CD4-positive, alpha-beta memory T cell (primary cell): ENCODE measurements around the gene GRID2. TPM values are rescaled to one million over a fixed set of nuclear protein-coding genes. Genes with fewer than 3 reads are reported as not detected.

ENCODE experiments used
- CTCF ChIA-PET: fragments of 350-600 bp; sonication (Branson Sonifier 250); formaldehyde crosslinking; loops from one replicate; lab custom pipeline; 2021; ENCODE audit warnings: inconsistent platforms; ENCODE audit not compliant: partially characterized antibody; lab: Charles Lee
- POLR2A ChIA-PET: fragments of 350-600 bp; sonication (Branson Sonifier 250); formaldehyde crosslinking; loops from one replicate; lab custom pipeline; 2021; ENCODE audit not compliant: partially characterized antibody; lab: Charles Lee
- DNase-seq, 5 donors: peaks; one replicate each; pipeline versions ENCODE4 v3.0.0 to v3.0.0-alpha.2; 2020 to 2022; ENCODE audit warnings: mixed read lengths in 1 of 5
- H3K27ac ChIP-seq: one replicate; pipeline ENCODE4 v1.7.0; 2013; ENCODE audit warnings: low read depth, low read length
- H3K27me3 ChIP-seq: 2 replicates; pipeline ENCODE4 v1.7.0; 2013; ENCODE audit warnings: mild to moderate bottlenecking, low read length, moderate library complexity; ENCODE audit not compliant: insufficient read depth
- H3K36me3 ChIP-seq: 2 replicates; pipeline ENCODE4 v1.7.0; 2013; ENCODE audit warnings: mild to moderate bottlenecking, low read length, moderate library complexity; ENCODE audit not compliant: insufficient read depth
- H3K4me1 ChIP-seq: 2 replicates; pipeline ENCODE4 v1.7.0; 2013; ENCODE audit warnings: mild to moderate bottlenecking, low read length, moderate library complexity; ENCODE audit not compliant: insufficient read depth
- H3K4me3 ChIP-seq, 2 donors: one replicate each; pipeline ENCODE4 v1.7.0; 2013; ENCODE audit warnings: low read length in 2 of 2, mild to moderate bottlenecking in 1 of 2
- H3K9me3 ChIP-seq, 2 donors: one replicate each; pipeline ENCODE4 v1.7.0; 2013; ENCODE audit warnings: low read length in 2 of 2, control low read depth in 1 of 2; ENCODE audit not compliant: control insufficient read depth in 1 of 2
- H3K27ac Mint-ChIP-seq, 7 donors: one replicate each; pipeline ENCODE4 v1.8.0; 2020 to 2021; ENCODE audit warnings: mixed read lengths in 7 of 7, mild to moderate bottlenecking in 6 of 7, inconsistent platforms in 3 of 7, moderate library complexity in 3 of 7
- H3K27me3 Mint-ChIP-seq, 2 donors: one replicate each; pipeline ENCODE4 v1.8.0; 2020 to 2021; ENCODE audit warnings: mixed read lengths in 2 of 2
- H3K36me3 Mint-ChIP-seq, 2 donors: one replicate each; pipeline ENCODE4 v1.8.0; 2020 to 2021; ENCODE audit warnings: mixed read lengths in 2 of 2, inconsistent platforms in 1 of 2, mild to moderate bottlenecking in 1 of 2
- H3K4me1 Mint-ChIP-seq, 4 donors: one replicate each; pipeline ENCODE4 v1.8.0; 2020 to 2021; ENCODE audit warnings: mixed read lengths in 4 of 4, mild to moderate bottlenecking in 1 of 4
- H3K4me3 Mint-ChIP-seq, 8 donors: one replicate each; pipeline ENCODE4 v1.8.0; 2020 to 2021; ENCODE audit warnings: mixed read lengths in 8 of 8, mild to moderate bottlenecking in 7 of 8, moderate library complexity in 6 of 8, inconsistent platforms in 3 of 8
- H3K9me3 Mint-ChIP-seq, 8 donors: one replicate each; pipeline ENCODE4 v1.8.0; 2020 to 2021; ENCODE audit warnings: mixed read lengths in 8 of 8, mild to moderate bottlenecking in 5 of 8, inconsistent platforms in 3 of 8, moderate library complexity in 1 of 8
- intact Hi-C: fragments of 100-400 bp; cut with micrococcal nuclease; formaldehyde crosslinking; loops from one replicate; pipeline ENCODE4 v1.15.1; 2023
- polyA plus RNA-seq, 2 donors: library from polyadenylated mRNA; unstranded; fragments of 300-500 nt; fragmentation: Illumina TruSeq; gene quantifications; one replicate each; pipeline ENCODE4 v1.2.3, GENCODE V29; 2021
- total RNA-seq, 2 experiments: library from RNA; stranded (reverse); gene quantifications; one replicate each; pipeline ENCODE4 v1.2.3, GENCODE V29; 2021

GRID2 gene
- total and polyA plus RNA-seq, 4 experiments from 2014 or later = not detected

GRCh38 chr4:92776080-92776479 lies 472.3 kb downstream of the GRID2 start:
- H3K27ac Mint-ChIP-seq = no peak overlapping the region
- H3K9me3 Mint-ChIP-seq = peaks cover 0 to 11% (median 7%) of the 10 kb centered on the region in 8 donors
- Histone ChIP-seq H3K4me1 (no peaks in the 10 kb centered on the region), H3K27ac (no peak overlapping the region), H3K9me3 (no peaks in the 10 kb centered on the region), H3K27me3 (no peaks in the 10 kb centered on the region), H3K4me3 (no peak overlapping the region), H3K36me3 (no peaks in the 10 kb centered on the region)
- H3K27me3 Mint-ChIP-seq = no peaks in the 10 kb centered on the region
- no peaks in the 10 kb centered on the region for H3K4me1 Mint-ChIP-seq
- no peaks in the 10 kb centered on the region for H3K36me3 Mint-ChIP-seq
- ChIA-PET POLR2A (no interaction called here), CTCF (interaction anchor here (0.6 kb wide), 1 partner anchor 44 kb away, joined by 3 read pairs; no protein-coding TSS in a partner anchor)
- no peak for DNase-seq
- no peak overlapping the region for H3K4me3 Mint-ChIP-seq
- intact Hi-C loops = no loop called here

- no peak overlapping the region for H3K27ac Mint-ChIP-seq
- peaks cover 0 to 4% (median 2%) of the 10 kb centered on the region in 8 donors for H3K9me3 Mint-ChIP-seq
Measured at GRCh38 chr4:92789741-92790140, 486.0 kb downstream of the GRID2 start.

GRCh38 chr4:92791871-92792440 lies 488.2 kb downstream of the GRID2 start:
- no peaks in the 10 kb centered on the region for H3K27me3 Mint-ChIP-seq
- ChIA-PET POLR2A (no interaction called here), CTCF (no interaction called here)
- no peak overlapping the region for H3K27ac ChIP-seq
- H3K4me3 Mint-ChIP-seq = no peak overlapping the region
- H3K9me3 Mint-ChIP-seq = peaks cover 0 to 5% (median 4%) of the 10 kb centered on the region in 8 donors
- H3K36me3 Mint-ChIP-seq = no peaks in the 10 kb centered on the region
- H3K27ac Mint-ChIP-seq = no peak overlapping the region
- no peaks in the 10 kb centered on the region for H3K4me1 Mint-ChIP-seq
- no peaks in the 10 kb centered on the region for H3K9me3 ChIP-seq
- H3K36me3 ChIP-seq = no peaks in the 10 kb centered on the region
- no peak overlapping the region for H3K4me3 ChIP-seq
- intact Hi-C loops = no loop called here
- H3K4me1 ChIP-seq = no peaks in the 10 kb centered on the region
- H3K27me3 ChIP-seq = no peaks in the 10 kb centered on the region
- no peak for DNase-seq

More at GRCh38 chr4:92789741-92790140, 486.0 kb downstream of the GRID2 start:
- Histone ChIP-seq H3K4me3 (no peak overlapping the region), H3K27ac (no peak overlapping the region), H3K4me1 (no peaks in the 10 kb centered on the region), H3K27me3 (no peaks in the 10 kb centered on the region), H3K36me3 (no peaks in the 10 kb centered on the region), H3K9me3 (no peaks in the 10 kb centered on the region)
- DNase-seq = no peak
- H3K4me3 Mint-ChIP-seq = no peak overlapping the region
- POLR2A ChIA-PET = no interaction called here
- intact Hi-C loops = no loop called here
- CTCF ChIA-PET = no interaction called here
- H3K4me1 Mint-ChIP-seq = no peaks in the 10 kb centered on the region
- no peaks in the 10 kb centered on the region for H3K36me3 Mint-ChIP-seq
- no peaks in the 10 kb centered on the region for H3K27me3 Mint-ChIP-seq

GRCh38 chr4:92809381-92809780 lies 505.6 kb downstream of the GRID2 start:
- Mint-ChIP-seq H3K4me1 (no peaks in the 10 kb centered on the region), H3K36me3 (no peaks in the 10 kb centered on the region), H3K4me3 (no peak overlapping the region), H3K27ac (no peak overlapping the region), H3K27me3 (no peaks in the 10 kb centered on the region), H3K9me3 (peaks cover 0 to 8% (median 0%) of the 10 kb centered on the region in 8 donors)
- no peaks in the 10 kb centered on the region for H3K9me3 ChIP-seq
- no peak overlapping the region for H3K4me3 ChIP-seq
- no peak overlapping the region for H3K27ac ChIP-seq
- intact Hi-C loops = no loop called here
- POLR2A ChIA-PET = no interaction called here
- H3K4me1 ChIP-seq = no peaks in the 10 kb centered on the region
- H3K36me3 ChIP-seq = no peaks in the 10 kb centered on the region
- no peak for DNase-seq
- CTCF ChIA-PET = no interaction called here
- H3K27me3 ChIP-seq = no peaks in the 10 kb centered on the region

- Histone ChIP-seq H3K4me3 (no peak overlapping the region), H3K36me3 (no peaks in the 10 kb centered on the region), H3K27ac (no peak overlapping the region), H3K4me1 (no peaks in the 10 kb centered on the region), H3K9me3 (no peaks in the 10 kb centered on the region), H3K27me3 (no peaks in the 10 kb centered on the region)
- Mint-ChIP-seq H3K27me3 (no peaks in the 10 kb centered on the region), H3K9me3 (peaks cover 0 to 4% (median 0%) of the 10 kb centered on the region in 8 donors), H3K27ac (no peak overlapping the region), H3K4me3 (no peak overlapping the region), H3K4me1 (no peaks in the 10 kb centered on the region), H3K36me3 (no peaks in the 10 kb centered on the region)
- intact Hi-C loops = no loop called here
- DNase-seq = no peak
- CTCF ChIA-PET = no interaction called here
- POLR2A ChIA-PET = no interaction called here
Measured at GRCh38 chr4:92812652-92813051, 508.9 kb downstream of the GRID2 start.

GRCh38 chr4:92814677-92815076 lies 510.9 kb downstream of the GRID2 start:
- no peaks in the 10 kb centered on the region for H3K27me3 Mint-ChIP-seq
- no peak overlapping the region for H3K4me3 ChIP-seq
- no peaks in the 10 kb centered on the region for H3K27me3 ChIP-seq
- peaks cover 0 to 2% (median 0%) of the 10 kb centered on the region in 8 donors for H3K9me3 Mint-ChIP-seq
- no peaks in the 10 kb centered on the region for H3K4me1 Mint-ChIP-seq
- ChIA-PET POLR2A (no interaction called here), CTCF (no interaction called here)
- H3K27ac ChIP-seq = no peak overlapping the region
- no peak overlapping the region for H3K27ac Mint-ChIP-seq
- no peaks in the 10 kb centered on the region for H3K36me3 ChIP-seq
- intact Hi-C loops = no loop called here
- H3K9me3 ChIP-seq = no peaks in the 10 kb centered on the region
- no peaks in the 10 kb centered on the region for H3K4me1 ChIP-seq
- no peak overlapping the region for H3K4me3 Mint-ChIP-seq
- no peaks in the 10 kb centered on the region for H3K36me3 Mint-ChIP-seq
- no peak for DNase-seq

- Histone ChIP-seq H3K36me3 (no peaks in the 10 kb centered on the region), H3K4me1 (no peaks in the 10 kb centered on the region), H3K27me3 (no peaks in the 10 kb centered on the region), H3K9me3 (no peaks in the 10 kb centered on the region), H3K4me3 (no peak overlapping the region), H3K27ac (no peak overlapping the region)
- intact Hi-C loops = no loop called here
- Mint-ChIP-seq H3K4me3 (no peak overlapping the region), H3K4me1 (no peaks in the 10 kb centered on the region), H3K27ac (no peak overlapping the region), H3K36me3 (no peaks in the 10 kb centered on the region), H3K9me3 (peaks cover 0 to 8% (median 0%) of the 10 kb centered on the region in 8 donors), H3K27me3 (no peaks in the 10 kb centered on the region)
- CTCF ChIA-PET = no interaction called here
- no peak for DNase-seq
- POLR2A ChIA-PET = no interaction called here
Measured at GRCh38 chr4:92825256-92825655, 521.5 kb downstream of the GRID2 start.
